Coronary artery (tissue), 2 donors: Measurements from ENCODE around the gene GPRC5B.

Experiments
- DNase-seq: peaks from one replicate; pipeline ENCODE4 v3.0.0-alpha.2; 2017; ENCODE audit warnings: low spot score
- H3K27ac ChIP-seq, 2 donors: fragments of 200-600 bp; sonication (generic); one replicate each; pipeline ENCODE4 v1.5.1; 2016 to 2019
- H3K4me3 ChIP-seq: fragments of 200-600 bp; sonication (generic); 2 replicates; pipeline ENCODE4 v1.5.1; 2016; ENCODE audit warnings: mild to moderate bottlenecking, moderate library complexity
- CTCF ChIP-seq: fragments of 200-600 bp; sonication (generic); IDR thresholded peaks from one replicate; pipeline ENCODE4 v1.5.1; 2019; ENCODE audit warnings: antibody characterized with exemption

GPRC5B gene

GRCh38 chr16:19854543-19854876, 30.1 kb downstream of the GPRC5B start:
- no peak overlapping the region for H3K4me3 ChIP-seq
- H3K27ac ChIP-seq: no peak overlapping the region
- no peak for TF ChIP-seq CTCF
- no peak for DNase-seq

GRCh38 chr16:19853742-19854542, 30.7 kb downstream of the GPRC5B start:
- DNase-seq: no peak
- no peak overlapping the region for H3K4me3 ChIP-seq
- no peak for TF ChIP-seq CTCF
- no peak overlapping the region for H3K27ac ChIP-seq

- no peak for DNase-seq
- H3K27ac ChIP-seq: no peak overlapping the region
- TF ChIP-seq CTCF: no peak
- H3K4me3 ChIP-seq: no peak overlapping the region
Measured at GRCh38 chr16:19853132-19853741, 31.4 kb downstream of the GPRC5B start.

GRCh38 chr16:19851476-19851875, 33.2 kb downstream of the GPRC5B start:
- no peak overlapping the region for H3K4me3 ChIP-seq
- TF ChIP-seq CTCF: no peak
- H3K27ac ChIP-seq: no peak overlapping the region
- DNase-seq: no peak

GRCh38 chr16:19850131-19850817, 34.4 kb downstream of the GPRC5B start:
- Histone ChIP-seq H3K4me3 (no peak overlapping the region), H3K27ac (no peak overlapping the region)
- DNase-seq: no peak
- no peak for TF ChIP-seq CTCF

- Histone ChIP-seq H3K27ac (no peak overlapping the region), H3K4me3 (no peak overlapping the region)
- no peak for TF ChIP-seq CTCF
- no peak for DNase-seq
Measured at GRCh38 chr16:19848756-19849155, 35.9 kb downstream of the GPRC5B start.

GRCh38 chr16:19846436-19846835, 38.2 kb downstream of the GPRC5B start:
- no peak overlapping the region for H3K4me3 ChIP-seq
- H3K27ac ChIP-seq: no peak overlapping the region
- no peak for TF ChIP-seq CTCF
- no peak for DNase-seq
